HepG2 (cell line): ENCODE measurements around the gene ADAMTS16. TPM values are rescaled to one million over a fixed set of nuclear protein-coding genes. Genes with fewer than 3 reads are reported as not detected.

Experiments used
- ATAC-seq: fragments of 200-7000 bp; cut with Tn5 transposase; 3 replicates; pipeline ENCODE4 v1.9.1; 2020; ENCODE audit warnings: mild to moderate bottlenecking, moderate library complexity
- BruUV-seq: library from RNA; stranded (reverse); fragments of 400-500 nt; replicated peaks from 2 replicates; lab custom pipeline; 2021; lab: Mats Ljungman, UMichigan
- CTCF ChIA-PET: fragments of 300-600 bp; formaldehyde crosslinking; extraction: SDS; loops from one replicate; lab custom pipeline; 2021; ENCODE audit warnings: low total read pairs, inconsistent platforms, low intra/inter-chr PET ratio; lab: Yijun Ruan, JAX
- POLR2A ChIA-PET: fragments of 350-600 bp; sonication (Branson Sonifier 250); formaldehyde crosslinking; loops from one replicate; lab custom pipeline; 2020; ENCODE audit warnings: antibody characterized with exemption, inconsistent platforms; lab: Yijun Ruan, JAX
- DNase-seq: peaks from one replicate; pipeline ENCODE4 v3.0.0-alpha.2; 2015; ENCODE audit warnings: low spot score
- FAIRE-seq: peaks from 3 replicates; lab custom pipeline; 2011; peaks lifted over from hg19 to GRCh38; lab: Jason Lieb, UNC
- H2AFZ ChIP-seq: one replicate; pipeline ENCODE4 v1.6.1; 2011; ENCODE audit warnings: low read length, inconsistent platforms
- H3K27ac ChIP-seq: fragments of 300-600 bp; 3 replicates; pipeline ENCODE4 v1.8.0; 2011; ENCODE audit warnings: mixed run types, mild to moderate bottlenecking, mixed read lengths, low read length, inconsistent platforms; ENCODE audit not compliant: insufficient read depth; ENCODE audit errors: extremely low read length
- H3K27me3 ChIP-seq, 2 experiments: fragments of 200-600 bp in 1 of 2; 2 replicates in 1 of 2; 3 replicates in 1 of 2; pipeline versions ENCODE4 v1.6.0 to v1.8.0; 2011; ENCODE audit warnings: low read length in 2 of 2, mild to moderate bottlenecking in 2 of 2, moderate library complexity in 2 of 2, inconsistent platforms in 1 of 2; ENCODE audit not compliant: insufficient read depth in 2 of 2, control insufficient read depth in 1 of 2
- H3K36me3 ChIP-seq, 2 experiments: fragments of 200-600 bp in 1 of 2; replicated peaks in 1 of 2; 2 replicates in 1 of 2; 3 replicates in 1 of 2; pipeline versions ENCODE4 v1.5.1 to v1.8.0; 2011; ENCODE audit warnings: low read length in 2 of 2, inconsistent platforms in 1 of 2; ENCODE audit not compliant: insufficient read depth in 2 of 2, control insufficient read depth in 1 of 2
- H3K4me1 ChIP-seq: 2 replicates; pipeline ENCODE4 v1.5.1; 2012; ENCODE audit warnings: low read length, inconsistent platforms; ENCODE audit not compliant: insufficient read depth
- H3K4me2 ChIP-seq: 2 replicates; pipeline ENCODE4 v1.6.0; 2011; ENCODE audit warnings: low read depth, low read length, inconsistent platforms
- H3K4me3 ChIP-seq, 3 experiments: fragments of 200-600 bp in 1 of 3; sonication (generic), shearing (Covaris generic) in 1 of 3; replicated peaks in 1 of 3; 2 replicates each; pipeline ENCODE4 v1.5.1; 2011 to 2016; ENCODE audit warnings: low read length in 3 of 3, inconsistent platforms in 2 of 3, low read depth in 2 of 3, mild to moderate bottlenecking in 2 of 3, control low read depth in 1 of 3, mixed read lengths in 1 of 3; ENCODE audit not compliant: insufficient read depth in 1 of 3
- H3K79me2 ChIP-seq: one replicate; pipeline ENCODE4 v1.6.1; 2011; ENCODE audit warnings: low read length, inconsistent platforms; ENCODE audit not compliant: insufficient read depth
- H3K9ac ChIP-seq: 2 replicates; pipeline ENCODE4 v1.6.0; 2011; ENCODE audit warnings: mild to moderate bottlenecking, low read depth, low read length, inconsistent platforms; ENCODE audit not compliant: insufficient read depth
- H3K9me3 ChIP-seq: 2 replicates; pipeline ENCODE4 v1.5.1; 2012; ENCODE audit warnings: mild to moderate bottlenecking, low read length
- H4K20me1 ChIP-seq: 2 replicates; pipeline ENCODE4 v1.6.0; 2011; ENCODE audit warnings: inconsistent platforms, mild to moderate bottlenecking, low read length, moderate library complexity; ENCODE audit not compliant: insufficient read depth
- ATF7 ChIP-seq, 2 experiments: fragments of 450-650 bp in 1 of 2; sonication (generic) in 1 of 2; formaldehyde crosslinking in 1 of 2; IDR thresholded peaks; 2 replicates each; pipeline versions ENCODE4 v1.4.0 to v1.6.1; 2016 to 2020; ENCODE audit warnings: antibody characterized with exemption in 1 of 2, mild to moderate bottlenecking in 1 of 2, missing genetic modification reagents in 1 of 2
- CREB1 ChIP-seq, 2 experiments: fragments of 450-650 bp in 1 of 2; IDR thresholded peaks; 2 replicates each; pipeline ENCODE4 v1.6.1; 2016 to 2017; ENCODE audit warnings: control low read depth in 1 of 2, mild to moderate bottlenecking in 1 of 2, missing compliant biosample characterization in 1 of 2, missing genetic modification characterization in 1 of 2
- HMGXB3 ChIP-seq: sonication (generic); formaldehyde crosslinking; IDR thresholded peaks from 2 replicates; pipeline ENCODE4 v1.4.0; 2020; ENCODE audit warnings: missing genetic modification reagents, borderline replicate concordance
- MAF1 ChIP-seq: sonication (generic); formaldehyde crosslinking; IDR thresholded peaks from 2 replicates; pipeline ENCODE4 v1.5.0; 2020; ENCODE audit warnings: missing genetic modification reagents, borderline replicate concordance
- TBX2 ChIP-seq: sonication (generic); formaldehyde crosslinking; IDR thresholded peaks from 2 replicates; pipeline ENCODE4 v1.5.0; 2020; ENCODE audit warnings: missing genetic modification reagents, mild to moderate bottlenecking, borderline replicate concordance
- ZBTB20 ChIP-seq: sonication (generic); formaldehyde crosslinking; IDR thresholded peaks from 2 replicates; pipeline ENCODE4 v1.8.1; 2023; ENCODE audit warnings: missing genetic modification reagents, low read depth, mild to moderate bottlenecking, borderline replicate concordance
- ZBTB40 ChIP-seq, 2 experiments: fragments of 450-650 bp in 1 of 2; sonication (generic) in 1 of 2; formaldehyde crosslinking in 1 of 2; IDR thresholded peaks; 2 replicates each; pipeline versions ENCODE4 v1.6.1 to v1.8.0; 2016 to 2022; ENCODE audit warnings: antibody characterized with exemption in 1 of 2, mild to moderate bottlenecking in 1 of 2, missing genetic modification reagents in 1 of 2
- ZNF20 ChIP-seq: sonication (generic); formaldehyde crosslinking; IDR thresholded peaks from 2 replicates; pipeline ENCODE4 v1.4.0; 2020; ENCODE audit warnings: mild to moderate bottlenecking, moderate library complexity, missing genetic modification reagents
- WGBS: methylation state at CpG from one replicate; pipeline ENCODE4 v1.1.6; 2017; ENCODE audit warnings: low lambda C conversion rate; 5-methylcytosine and 5-hydroxymethylcytosine counted together
- in situ Hi-C: cut with HindIII; loops from 2 replicates; pipeline ENCODE4 v1.10.0; 2017; ENCODE audit warnings: low pct_unique_long_range_greater_than_20kb; ENCODE audit not compliant: extremely low pct_ligation_motif_present
- intact Hi-C: fragments of 100-400 bp; cut with micrococcal nuclease; formaldehyde crosslinking; loops from one replicate; pipeline ENCODE4 v1.10.0; 2022; ENCODE audit not compliant: unreplicated experiment
- polyA plus RNA-seq, 8 experiments: library from polyadenylated mRNA; depleted of rRNA in 3 of 8; stranded (reverse) in 7 of 8; unstranded in 1 of 8; fragments of >200 nt; fragmentation: Illumina TruSeq in 4 of 8; extraction: Trizol in 4 of 8; gene quantifications; 2 replicates each; pipeline versions ENCODE4 v1.2.1 to v1.2.3, GENCODE V29; 2011 to 2016; ENCODE audit warnings: low read depth in 4 of 8, missing spikeins in 1 of 8, mixed read lengths in 1 of 8; ENCODE audit not compliant: insufficient read depth in 1 of 8
- total RNA-seq, 5 experiments: library from RNA; depleted of rRNA; stranded (reverse); fragments of >200 nt; fragmentation: Illumina TruSeq; extraction: Trizol; gene quantifications; 2 replicates each; pipeline ENCODE4 v1.2.3, GENCODE V29; 2016; ENCODE audit warnings: low read depth in 1 of 5

The ADAMTS16 gene
- total and polyA plus RNA-seq, 2 of the 13 experiments (the other 11 are each of a cell fraction or from before 2014, with no cell fraction given): 0.02 to 0.03 TPM

GRCh38 chr5:5271786-5272321 is 131.7 kb downstream of the ADAMTS16 start (continued):
- no peak for TF ChIP-seq ZBTB40 (IDR thresholded peaks at IDR 0.05)
- TF ChIP-seq ZBTB40 (CRISPR knock-in tag; IDR thresholded peaks at IDR 0.05): no peak
- no peak for TF ChIP-seq TBX2 (CRISPR knock-in tag)

- H3K9ac ChIP-seq: no peak overlapping the region
- no peak overlapping the region for H3K27ac ChIP-seq
- FAIRE-seq: no peak
- ATAC-seq: no peak
- intact Hi-C loops: no loop called here
- no peaks in the 10 kb centered on the region for H3K36me3 ChIP-seq
- H3K27me3 ChIP-seq: peaks cover 0 to 19% of the 10 kb centered on the region in 2 experiments; a peak in 2 of 5 replicates
- 25% methylated on average over 3 of the region's 3 CpGs for WGBS
- no peaks in the 10 kb centered on the region for H4K20me1 ChIP-seq
- no peak overlapping the region for H3K4me3 ChIP-seq
- no peak for TF ChIP-seq MAF1
- TF ChIP-seq ZBTB20: no peak
- TF ChIP-seq CREB1 (IDR thresholded peaks at IDR 0.05): peak; percentile 96
- TF ChIP-seq CREB1 (CRISPR knock-in tag; IDR thresholded peaks at IDR 0.05): no peak
- no peak for TF ChIP-seq HMGXB3
- no peak for TF ChIP-seq ZNF20 (CRISPR knock-in tag)
- TF ChIP-seq ATF7 (IDR thresholded peaks at IDR 0.05): peak; percentile 90
- no peak for TF ChIP-seq ATF7 (CRISPR knock-in tag; IDR thresholded peaks at IDR 0.05)
- TF ChIP-seq, all 625 proteins: peak for 2
- no peak overlapping the region for H2AFZ ChIP-seq
- H3K4me1 ChIP-seq: 0 out of 2 replicates have a peak, but pooled peaks cover 9% of the 10 kb centered on the region
- DNase-seq: no peak
- CTCF ChIA-PET: no interaction called here
- POLR2A ChIA-PET: no interaction called here
- no peak overlapping the region for H3K4me2 ChIP-seq
- H3K79me2 ChIP-seq: no peaks in the 10 kb centered on the region
- in situ Hi-C loops: no loop called here
- no peaks in the 10 kb centered on the region for H3K9me3 ChIP-seq
- no TSS peak for BruUV-seq
Observed at GRCh38 chr5:5273398-5273797, 133.3 kb downstream of the ADAMTS16 start.
